ENCODE results near the gene POLK. TPM values are rescaled to one million over a fixed set of nuclear protein-coding genes. Genes with fewer than 3 reads are reported as not detected.

The POLK gene
- total and polyA plus RNA-seq, 2 of the 8 experiments (the other 6 are each of a cell fraction or from before 2014, with no cell fraction given): 2.0 to 9.0 TPM

- Histone ChIP-seq H2AK5ac (ENCODE audit: low read depth, low read length) (no peak overlapping the region), H3K23ac (ENCODE audit: insufficient read length) (no peak overlapping the region), H3K9me3 (ENCODE audit: insufficient read depth in 2 of 2, low read depth in 1 of 2, low read length in 1 of 2) (no peaks in the 10 kb centered on the region), H2BK5ac (ENCODE audit: low read depth, low read length) (no peak overlapping the region), H2BK120ac (replicated peaks; ENCODE audit: low read depth, low read length) (no peak overlapping the region), H3K14ac (ENCODE audit: insufficient read length) (no peak overlapping the region), H3K4ac (replicated peaks; ENCODE audit: insufficient read length, low read depth, low read length) (no peak overlapping the region), H4K91ac (replicated peaks; ENCODE audit: insufficient read length, low read length) (peak overlapping the region; percentile 30), H4K20me1 (replicated peaks in 1 of 2; ENCODE audit: control insufficient read depth in 1 of 2, insufficient read depth in 2 of 2, low read length in 2 of 2) (no peaks in the 10 kb centered on the region), H2BK15ac (ENCODE audit: low read length) (no peak overlapping the region), H2AFZ (ENCODE audit: low read length) (no peak overlapping the region), H3K27me3 (replicated peaks in 1 of 4; ENCODE audit: control insufficient read depth in 3 of 4, extremely low read depth in 1 of 4, insufficient read depth in 3 of 4, low read length in 3 of 4) (no peaks in the 10 kb centered on the region; a peak in 2 of 7 replicates), H3K23me2 (ENCODE audit: low read depth, low read length) (peaks cover 11% of the 10 kb centered on the region), H3K79me1 (ENCODE audit: low read depth, low read length) (no peaks in the 10 kb centered on the region), H4K8ac (ENCODE audit: extremely low read depth, insufficient read depth, low read length) (no peak overlapping the region), H3K27ac (ENCODE audit: low read depth, low read length) (no peak overlapping the region), H2BK12ac (ENCODE audit: low read depth, low read length) (no peak overlapping the region), H3K18ac (ENCODE audit: extremely low read depth, low read length) (0 out of 2 replicates have a peak overlapping the region, but pooled peaks have one; percentile 79), H3K4me3 (ENCODE audit: extremely low read depth in 1 of 4, insufficient read depth in 2 of 4, low read depth in 3 of 4, low read length in 4 of 4) (peak overlapping the region; percentile 54 to 75 (median 63)), H2BK20ac (ENCODE audit: low read length) (0 out of 2 replicates have a peak overlapping the region, but pooled peaks have one; percentile 21), H3K56ac (replicated peaks; ENCODE audit: insufficient read length, low read depth, low read length) (no peak overlapping the region), H3K36me3 (ENCODE audit: control insufficient read depth in 2 of 4, insufficient read depth in 4 of 4, low read length in 3 of 4) (no peaks in the 10 kb centered on the region), H3K4me1 (replicated peaks in 1 of 4; ENCODE audit: control insufficient read depth in 3 of 4, insufficient read depth in 4 of 4, low read length in 3 of 4) (no peaks in the 10 kb centered on the region; a peak in 1 of 7 replicates), H3K4me2 (ENCODE audit: insufficient read depth in 1 of 2, low read depth in 2 of 2, low read length in 2 of 2) (peak overlapping the region; percentile 70 to 88), H3K79me2 (ENCODE audit: control insufficient read depth in 1 of 2, insufficient read depth in 2 of 2, low read length in 2 of 2) (no peaks in the 10 kb centered on the region), H3K9ac (replicated peaks in 1 of 4; ENCODE audit: extremely low read depth in 1 of 4, low read depth in 3 of 4, low read length in 3 of 4) (no peak overlapping the region), H4K5ac (ENCODE audit: insufficient read length, low read depth, low read length) (no peak overlapping the region)
- FAIRE-seq: no peak
- ChIA-PET POLR2A (ENCODE audit: partially characterized antibody) (interaction anchor here (0.9 to 1.2 kb wide), 3 partner anchors 43 to 276 kb away, joined by 3 to 4 read pairs (median 4); partner anchors contain the start of genes CERT1, HMGCR and POLK), CTCF (ENCODE audit: partially characterized antibody) (interaction anchor here (1.6 kb wide), 1 partner anchor 52 kb away, joined by 8 read pairs; no protein-coding TSS in a partner anchor)
- DNase-seq (ENCODE audit: low read depth in 1 of 2, low spot score in 2 of 2): no peak
- TF ChIP-seq KDM4A (IDR thresholded peaks at IDR 0.05; ENCODE audit: low read depth, low read length, severe bottlenecking) (no peak), HDAC6 (IDR thresholded peaks at IDR 0.05; ENCODE audit: low read depth, low read length) (no peak), BCL11A (IDR thresholded peaks at IDR 0.05; ENCODE audit: low read depth in 2 of 2, low read length in 2 of 2) (no peak), BACH1 (IDR thresholded peaks at IDR 0.05; ENCODE audit: low read length) (no peak)
- WGBS, 2 experiments (ENCODE audit: extremely low coverage in 1 of 2, insufficient coverage in 1 of 2, insufficient read length in 1 of 2, insufficient replicate concordance in 2 of 2, low coverage in 1 of 2, low lambda C conversion rate in 2 of 2, missing lambda C conversion rate in 1 of 2): 15% methylated on average over 12 of the region's 12 CpGs; no CpG with 5 or more reads in 1 of the 2 experiments
Measured at GRCh38 chr5:75612226-75612569, 100.5 kb downstream of the POLK start.
